ENCODE results near the gene GRIK2. TPM values are rescaled to one million over a fixed set of nuclear protein-coding genes. Genes with fewer than 3 reads are reported as not detected.

Gene GRIK2
- total RNA-seq, 1 donor from 2014 or later, result not detected

- H3K4me1 Mint-ChIP-seq (ENCODE audit: low read depth), result no peaks in the 10 kb centered on the region
- no peak overlapping the region for H3K27ac Mint-ChIP-seq
- no peaks in the 10 kb centered on the region for H3K27me3 Mint-ChIP-seq (ENCODE audit: low read depth)
- peaks cover 4% of the 10 kb centered on the region for H3K9me3 Mint-ChIP-seq
- no peaks in the 10 kb centered on the region for H3K36me3 Mint-ChIP-seq (ENCODE audit: low read depth)
- no peak overlapping the region for H3K4me3 Mint-ChIP-seq (ENCODE audit: low read depth)
- intact Hi-C loops (cut with micrococcal nuclease), result no loop called here
- DNase-seq (ENCODE audit: low spot score), result no peak
Observed at GRCh38 chr6:101776919-101777350, 383.4 kb downstream of the GRIK2 start.

- Mint-ChIP-seq H3K4me3 (ENCODE audit: low read depth) (no peak overlapping the region), H3K27ac (no peak overlapping the region), H3K36me3 (ENCODE audit: low read depth) (no peaks in the 10 kb centered on the region), H3K4me1 (ENCODE audit: low read depth) (no peaks in the 10 kb centered on the region), H3K9me3 (peaks cover 2% of the 10 kb centered on the region), H3K27me3 (ENCODE audit: low read depth) (no peaks in the 10 kb centered on the region)
- no peak for DNase-seq (ENCODE audit: low spot score)
- intact Hi-C loops (cut with micrococcal nuclease), result no loop called here
Observed at GRCh38 chr6:101777646-101778045, 384.1 kb downstream of the GRIK2 start.

GRCh38 chr6:101779051-101779844 lies 385.7 kb downstream of the GRIK2 start:
- intact Hi-C loops (cut with micrococcal nuclease), result no loop called here
- Mint-ChIP-seq H3K4me3 (ENCODE audit: low read depth) (no peak overlapping the region), H3K36me3 (ENCODE audit: low read depth) (no peaks in the 10 kb centered on the region), H3K27me3 (ENCODE audit: low read depth) (no peaks in the 10 kb centered on the region), H3K4me1 (ENCODE audit: low read depth) (no peaks in the 10 kb centered on the region), H3K27ac (no peak overlapping the region), H3K9me3 (peaks cover 12% of the 10 kb centered on the region)
- no peak for DNase-seq (ENCODE audit: low spot score)

- Mint-ChIP-seq H3K4me1 (ENCODE audit: low read depth) (no peaks in the 10 kb centered on the region), H3K27me3 (ENCODE audit: low read depth) (no peaks in the 10 kb centered on the region), H3K27ac (no peak overlapping the region), H3K36me3 (ENCODE audit: low read depth) (no peaks in the 10 kb centered on the region), H3K4me3 (ENCODE audit: low read depth) (no peak overlapping the region), H3K9me3 (peaks cover 14% of the 10 kb centered on the region)
- intact Hi-C loops (cut with micrococcal nuclease), result no loop called here
- no peak for DNase-seq (ENCODE audit: low spot score)
Observed at GRCh38 chr6:101783287-101783686, 389.8 kb downstream of the GRIK2 start.

GRCh38 chr6:101784094-101784493 lies 390.6 kb downstream of the GRIK2 start:
- no peak overlapping the region for H3K4me3 Mint-ChIP-seq (ENCODE audit: low read depth)
- intact Hi-C loops (cut with micrococcal nuclease), result no loop called here
- H3K9me3 Mint-ChIP-seq, result peaks cover 14% of the 10 kb centered on the region
- no peak for DNase-seq (ENCODE audit: low spot score)
- no peaks in the 10 kb centered on the region for H3K27me3 Mint-ChIP-seq (ENCODE audit: low read depth)
- H3K4me1 Mint-ChIP-seq (ENCODE audit: low read depth), result no peaks in the 10 kb centered on the region
- no peaks in the 10 kb centered on the region for H3K36me3 Mint-ChIP-seq (ENCODE audit: low read depth)
- H3K27ac Mint-ChIP-seq, result no peak overlapping the region

GRCh38 chr6:101799531-101799930 lies 406.0 kb downstream of the GRIK2 start:
- Mint-ChIP-seq H3K9me3 (peaks cover 9% of the 10 kb centered on the region), H3K36me3 (ENCODE audit: low read depth) (no peaks in the 10 kb centered on the region), H3K27ac (no peak overlapping the region), H3K4me3 (ENCODE audit: low read depth) (no peak overlapping the region), H3K4me1 (ENCODE audit: low read depth) (no peaks in the 10 kb centered on the region), H3K27me3 (ENCODE audit: low read depth) (no peaks in the 10 kb centered on the region)
- intact Hi-C loops (cut with micrococcal nuclease), result no loop called here
- no peak for DNase-seq (ENCODE audit: low spot score)

- Mint-ChIP-seq H3K27me3 (ENCODE audit: low read depth) (no peaks in the 10 kb centered on the region), H3K4me1 (ENCODE audit: low read depth) (no peaks in the 10 kb centered on the region), H3K4me3 (ENCODE audit: low read depth) (no peak overlapping the region), H3K27ac (no peak overlapping the region), H3K36me3 (ENCODE audit: low read depth) (no peaks in the 10 kb centered on the region), H3K9me3 (no peaks in the 10 kb centered on the region)
- intact Hi-C loops (cut with micrococcal nuclease), result no loop called here
- DNase-seq (ENCODE audit: low spot score), result no peak
Observed at GRCh38 chr6:101800598-101800997, 407.1 kb downstream of the GRIK2 start.

- H3K4me1 Mint-ChIP-seq (ENCODE audit: low read depth), result no peaks in the 10 kb centered on the region
- H3K9me3 Mint-ChIP-seq, result no peaks in the 10 kb centered on the region
- no peak overlapping the region for H3K27ac Mint-ChIP-seq
- intact Hi-C loops (cut with micrococcal nuclease), result no loop called here
- no peaks in the 10 kb centered on the region for H3K36me3 Mint-ChIP-seq (ENCODE audit: low read depth)
- no peak for DNase-seq (ENCODE audit: low spot score)
- H3K4me3 Mint-ChIP-seq (ENCODE audit: low read depth), result no peak overlapping the region
- no peaks in the 10 kb centered on the region for H3K27me3 Mint-ChIP-seq (ENCODE audit: low read depth)
Observed at GRCh38 chr6:101803136-101803535, 409.6 kb downstream of the GRIK2 start.

GRCh38 chr6:101806241-101806640 lies 412.7 kb downstream of the GRIK2 start:
- no peak overlapping the region for H3K4me3 Mint-ChIP-seq (ENCODE audit: low read depth)
- no peaks in the 10 kb centered on the region for H3K4me1 Mint-ChIP-seq (ENCODE audit: low read depth)
- intact Hi-C loops (cut with micrococcal nuclease), result no loop called here
- H3K9me3 Mint-ChIP-seq, result no peaks in the 10 kb centered on the region
- H3K27ac Mint-ChIP-seq, result no peak overlapping the region
- no peaks in the 10 kb centered on the region for H3K36me3 Mint-ChIP-seq (ENCODE audit: low read depth)
- no peak for DNase-seq (ENCODE audit: low spot score)
- no peaks in the 10 kb centered on the region for H3K27me3 Mint-ChIP-seq (ENCODE audit: low read depth)

GRCh38 chr6:101811108-101811507 lies 417.6 kb downstream of the GRIK2 start:
- intact Hi-C loops (cut with micrococcal nuclease), result no loop called here
- H3K4me3 Mint-ChIP-seq (ENCODE audit: low read depth), result no peak overlapping the region
- H3K36me3 Mint-ChIP-seq (ENCODE audit: low read depth), result no peaks in the 10 kb centered on the region
- no peak for DNase-seq (ENCODE audit: low spot score)
- H3K27ac Mint-ChIP-seq, result no peak overlapping the region
- no peaks in the 10 kb centered on the region for H3K4me1 Mint-ChIP-seq (ENCODE audit: low read depth)
- H3K9me3 Mint-ChIP-seq, result no peaks in the 10 kb centered on the region
- H3K27me3 Mint-ChIP-seq (ENCODE audit: low read depth), result no peaks in the 10 kb centered on the region

GRCh38 chr6:101816716-101817115 lies 423.2 kb downstream of the GRIK2 start:
- Mint-ChIP-seq H3K36me3 (ENCODE audit: low read depth) (no peaks in the 10 kb centered on the region), H3K9me3 (no peaks in the 10 kb centered on the region), H3K4me1 (ENCODE audit: low read depth) (no peaks in the 10 kb centered on the region), H3K27ac (no peak overlapping the region), H3K4me3 (ENCODE audit: low read depth) (no peak overlapping the region), H3K27me3 (ENCODE audit: low read depth) (no peaks in the 10 kb centered on the region)
- no peak for DNase-seq (ENCODE audit: low spot score)
- intact Hi-C loops (cut with micrococcal nuclease), result no loop called here

GRCh38 chr6:101818051-101818450 lies 424.5 kb downstream of the GRIK2 start:
- H3K27ac Mint-ChIP-seq, result no peak overlapping the region
- intact Hi-C loops (cut with micrococcal nuclease), result no loop called here
- no peak for DNase-seq (ENCODE audit: low spot score)
- H3K4me1 Mint-ChIP-seq (ENCODE audit: low read depth), result no peaks in the 10 kb centered on the region
- H3K27me3 Mint-ChIP-seq (ENCODE audit: low read depth), result no peaks in the 10 kb centered on the region
- no peaks in the 10 kb centered on the region for H3K9me3 Mint-ChIP-seq
- H3K36me3 Mint-ChIP-seq (ENCODE audit: low read depth), result no peaks in the 10 kb centered on the region
- no peak overlapping the region for H3K4me3 Mint-ChIP-seq (ENCODE audit: low read depth)

GRCh38 chr6:101824551-101825345 lies 431.2 kb downstream of the GRIK2 start:
- Mint-ChIP-seq H3K27ac (no peak overlapping the region), H3K36me3 (ENCODE audit: low read depth) (no peaks in the 10 kb centered on the region), H3K4me3 (ENCODE audit: low read depth) (no peak overlapping the region), H3K4me1 (ENCODE audit: low read depth) (no peaks in the 10 kb centered on the region), H3K9me3 (peaks cover 34% of the 10 kb centered on the region), H3K27me3 (ENCODE audit: low read depth) (no peaks in the 10 kb centered on the region)
- intact Hi-C loops (cut with micrococcal nuclease), result no loop called here
- no peak for DNase-seq (ENCODE audit: low spot score)

Data from activated T-helper 2 cell treated with anti-CD3 and anti-CD28 coated beads, Interferon-gamma antibody, Interleukin-2, Interleukin-4, amounts not matched to agents 10 μg/mL and 5 μg/mL and 100 μg/mL, durations not matched to agents 14 hours and 24 hours and 36 hours (primary cell).